SH-SY5Y (cell line): ENCODE results near the gene PHACTR2.
A peak's percentile ranks its signal among the peaks of the same experiment; 100 is the strongest.

ENCODE experiments used
- GATA2 ChIP-seq: IDR thresholded peaks from 2 replicates; pipeline ENCODE4 v1.6.1; 2011; ENCODE audit warnings: mild to moderate bottlenecking, low read depth, low read length
- GATA3 ChIP-seq: IDR thresholded peaks from 2 replicates; pipeline ENCODE4 v1.6.1; 2011; ENCODE audit warnings: low read depth, mild to moderate bottlenecking, low read length, moderate library complexity

Gene PHACTR2

GRCh38 chr6:143823548-143823947 is 145.8 kb downstream of the PHACTR2 start:
- TF ChIP-seq GATA2 (no peak), GATA3 (no peak)

- no peak for TF ChIP-seq GATA2
Measured at GRCh38 chr6:143828572-143828971, 150.8 kb downstream of the PHACTR2 start.

GRCh38 chr6:143836150-143836549 is 158.4 kb downstream of the PHACTR2 start:
- TF ChIP-seq GATA3 (no peak), GATA2 (no peak)

- TF ChIP-seq GATA3 (no peak), GATA2 (no peak)
Measured at GRCh38 chr6:143838395-143838794, 160.6 kb downstream of the PHACTR2 start.

GRCh38 chr6:143839196-143839595 is 161.4 kb downstream of the PHACTR2 start:
- TF ChIP-seq GATA3 (no peak), GATA2 (no peak)

GRCh38 chr6:143840595-143841265 is 163.0 kb downstream of the PHACTR2 start:
- no peak for TF ChIP-seq GATA2
- no peak for TF ChIP-seq GATA3

GRCh38 chr6:143842461-143842901 is 164.7 kb downstream of the PHACTR2 start:
- no peak for TF ChIP-seq GATA2
- TF ChIP-seq GATA3, result no peak

- TF ChIP-seq GATA3 (no peak), GATA2 (0 out of 2 replicates have a peak, but pooled peaks have one; percentile 30)
Measured at GRCh38 chr6:143842902-143843676, 165.3 kb downstream of the PHACTR2 start, which contains the start of gene LTV1. TSS of gene LTV1 (plus strand) at chr6:143843338. CDS start at chr6:143843478, 140 bp downstream.

- TF ChIP-seq GATA3 (no peak), GATA2 (no peak)
Measured at GRCh38 chr6:143843677-143843999, 165.9 kb downstream of the PHACTR2 start.

GRCh38 chr6:143844006-143844405 is 166.2 kb downstream of the PHACTR2 start:
- no peak for TF ChIP-seq GATA2
- TF ChIP-seq GATA3, result no peak

- TF ChIP-seq GATA2 (no peak), GATA3 (no peak)
Measured at GRCh38 chr6:143845033-143845432, 167.3 kb downstream of the PHACTR2 start.

- TF ChIP-seq GATA2 (no peak), GATA3 (no peak)
Measured at GRCh38 chr6:143857651-143858050, 179.9 kb downstream of the PHACTR2 start.

GRCh38 chr6:143859891-143860660 is 182.3 kb downstream of the PHACTR2 start:
- no peak for TF ChIP-seq GATA2
- TF ChIP-seq GATA3, result no peak

GRCh38 chr6:143863771-143864170 is 186.0 kb downstream of the PHACTR2 start:
- TF ChIP-seq GATA3 (no peak), GATA2 (no peak)

- TF ChIP-seq GATA3 (no peak), GATA2 (no peak)
Measured at GRCh38 chr6:143864234-143864633, 186.5 kb downstream of the PHACTR2 start, which contains the start of gene ZC2HC1B. TSS of gene ZC2HC1B (plus strand) at chr6:143864474. CDS start at chr6:143864540, 66 bp downstream.
